ENCODE results near the gene GIGYF2.

The GIGYF2 gene

GRCh38 chr2:232896111-232896510 lies 199.0 kb downstream of the GIGYF2 start:
- TF ChIP-seq ZFP3 (CRISPR knock-in tag; IDR thresholded peaks at IDR 0.05) = no peak
- TF ChIP-seq PATZ1 (CRISPR knock-in tag; IDR thresholded peaks at IDR 0.05; ENCODE audit: borderline replicate concordance) = no peak
- no peak for TF ChIP-seq RARB (CRISPR knock-in tag; IDR thresholded peaks at IDR 0.05)
- no peak for TF ChIP-seq ZFP30 (CRISPR knock-in tag; IDR thresholded peaks at IDR 0.05)
- TF ChIP-seq POU6F1 (CRISPR knock-in tag; IDR thresholded peaks at IDR 0.05; ENCODE audit: borderline replicate concordance, low read depth) = no peak
- TF ChIP-seq CREB5 (CRISPR knock-in tag; IDR thresholded peaks at IDR 0.05; ENCODE audit: low read depth) = no peak
- no peak for TF ChIP-seq PPARA (CRISPR knock-in tag; IDR thresholded peaks at IDR 0.05; ENCODE audit: borderline replicate concordance)
- no peak for TF ChIP-seq CSDC2 (CRISPR knock-in tag; IDR thresholded peaks at IDR 0.05)
- TF ChIP-seq TOX (CRISPR knock-in tag; IDR thresholded peaks at IDR 0.05; ENCODE audit: borderline replicate concordance) = no peak
- no peak for TF ChIP-seq ZNF70 (CRISPR knock-in tag; IDR thresholded peaks at IDR 0.05)
- TF ChIP-seq BACH2 (CRISPR knock-in tag; IDR thresholded peaks at IDR 0.05; ENCODE audit: borderline replicate concordance) = no peak
- no peak for TF ChIP-seq ZNF8 (CRISPR knock-in tag; IDR thresholded peaks at IDR 0.05)
- no peak for TF ChIP-seq ESRRG (CRISPR knock-in tag; IDR thresholded peaks at IDR 0.05)
- no peak for TF ChIP-seq TCF4 (CRISPR knock-in tag; IDR thresholded peaks at IDR 0.05; ENCODE audit: borderline replicate concordance)
- no peak for TF ChIP-seq CSRNP3 (CRISPR knock-in tag; IDR thresholded peaks at IDR 0.05)
- TF ChIP-seq SNAI2 (CRISPR knock-in tag; IDR thresholded peaks at IDR 0.05) = no peak
- TF ChIP-seq OSR1 (CRISPR knock-in tag; IDR thresholded peaks at IDR 0.05) = no peak
- no peak for TF ChIP-seq GLIS3 (CRISPR knock-in tag; IDR thresholded peaks at IDR 0.05)
- TF ChIP-seq ZC3H10 (CRISPR knock-in tag; IDR thresholded peaks at IDR 0.05) = no peak
- no peak for ATAC-seq

GRCh38 chr2:232896720-232897597 lies 199.8 kb downstream of the GIGYF2 start:
- no peak for ATAC-seq
- no peak for TF ChIP-seq ZC3H10 (CRISPR knock-in tag; IDR thresholded peaks at IDR 0.05)
- TF ChIP-seq CSDC2 (CRISPR knock-in tag; IDR thresholded peaks at IDR 0.05) = no peak
- TF ChIP-seq ZFP30 (CRISPR knock-in tag; IDR thresholded peaks at IDR 0.05) = no peak
- no peak for TF ChIP-seq TOX (CRISPR knock-in tag; IDR thresholded peaks at IDR 0.05; ENCODE audit: borderline replicate concordance)
- no peak for TF ChIP-seq ESRRG (CRISPR knock-in tag; IDR thresholded peaks at IDR 0.05)
- no peak for TF ChIP-seq ZNF565 (CRISPR knock-in tag; conservative IDR thresholded peaks at IDR 0.05; ENCODE audit: low read depth)
- TF ChIP-seq ZNF70 (CRISPR knock-in tag; IDR thresholded peaks at IDR 0.05) = no peak
- TF ChIP-seq TCF4 (CRISPR knock-in tag; IDR thresholded peaks at IDR 0.05; ENCODE audit: borderline replicate concordance) = no peak
- no peak for TF ChIP-seq ZNF8 (CRISPR knock-in tag; IDR thresholded peaks at IDR 0.05)
- no peak for TF ChIP-seq ISL1 (CRISPR knock-in tag; IDR thresholded peaks at IDR 0.05)
- TF ChIP-seq PATZ1 (CRISPR knock-in tag; IDR thresholded peaks at IDR 0.05; ENCODE audit: borderline replicate concordance) = no peak
- TF ChIP-seq CSRNP3 (CRISPR knock-in tag; IDR thresholded peaks at IDR 0.05) = no peak
- no peak for TF ChIP-seq CREB5 (CRISPR knock-in tag; IDR thresholded peaks at IDR 0.05; ENCODE audit: low read depth)
- no peak for TF ChIP-seq SNAI2 (CRISPR knock-in tag; IDR thresholded peaks at IDR 0.05)
- TF ChIP-seq BACH2 (CRISPR knock-in tag; IDR thresholded peaks at IDR 0.05; ENCODE audit: borderline replicate concordance) = no peak
- no peak for TF ChIP-seq OSR1 (CRISPR knock-in tag; IDR thresholded peaks at IDR 0.05)
- no peak for TF ChIP-seq ZFP3 (CRISPR knock-in tag; IDR thresholded peaks at IDR 0.05)
- TF ChIP-seq TSHZ2 (CRISPR knock-in tag; IDR thresholded peaks at IDR 0.05) = no peak
- TF ChIP-seq RARB (CRISPR knock-in tag; IDR thresholded peaks at IDR 0.05) = no peak

Data from SK-N-SH treated with all-trans-retinoic acid at 6 μM for 48 hours (cell line).